OCI-LY1 (cell line): ENCODE results near the gene F11R.
"Not testable (repeated sequence)": the region's sequence is repeated elsewhere in the genome, so short reads cannot be mapped to it uniquely, and the experiment has no call there.

Experiments
- H2AFZ ChIP-seq: fragments of 200-600 bp; sonication (generic), shearing (Covaris generic); 2 replicates; pipeline ENCODE4 v1.6.0; 2014; ENCODE audit warnings: antibody characterized with exemption, mild to moderate bottlenecking, low read length
- H3F3A ChIP-seq: fragments of 200-600 bp; sonication (generic), shearing (Covaris generic); 2 replicates; pipeline ENCODE4 v1.6.0; 2014; ENCODE audit warnings: mild to moderate bottlenecking, antibody characterized with exemption, low read length, moderate library complexity; ENCODE audit not compliant: insufficient read depth
- H3K27ac ChIP-seq: fragments of 200-600 bp; sonication (generic); 2 replicates; pipeline ENCODE4 v1.5.1; 2014; ENCODE audit warnings: low read length, mixed run types, mild to moderate bottlenecking, low read depth; ENCODE audit not compliant: poor library complexity, severe bottlenecking
- H3K27me3 ChIP-seq: fragments of 200-600 bp; sonication (generic); 2 replicates; pipeline ENCODE4 v1.6.0; 2014; ENCODE audit warnings: antibody characterized with exemption, mild to moderate bottlenecking, low read length, moderate library complexity; ENCODE audit not compliant: insufficient read depth
- H3K36me3 ChIP-seq: fragments of 200-600 bp; sonication (generic); 2 replicates; pipeline ENCODE4 v1.6.1; 2014; ENCODE audit warnings: mild to moderate bottlenecking, antibody characterized with exemption, low read length, moderate library complexity, mixed read lengths; ENCODE audit not compliant: insufficient read depth
- H3K4me1 ChIP-seq: fragments of 200-600 bp; sonication (generic); 2 replicates; pipeline ENCODE4 v1.5.1; 2014; ENCODE audit warnings: mild to moderate bottlenecking, low read length, moderate library complexity; ENCODE audit not compliant: insufficient read depth, severe bottlenecking
- H3K4me2 ChIP-seq: fragments of 200-600 bp; sonication (generic), shearing (Covaris generic); 2 replicates; pipeline ENCODE4 v1.6.1; 2014; ENCODE audit warnings: low read length
- H3K4me3 ChIP-seq: fragments of 200-600 bp; sonication (generic); 2 replicates; pipeline ENCODE4 v1.5.1; 2014; ENCODE audit warnings: low read length, low read depth, mild to moderate bottlenecking, mixed read lengths; ENCODE audit not compliant: poor library complexity, severe bottlenecking
- H3K79me2 ChIP-seq: fragments of 200-600 bp; shearing (Covaris generic); 2 replicates; pipeline ENCODE4 v1.6.1; 2016; ENCODE audit warnings: mixed run types, low read length, mixed read lengths; ENCODE audit not compliant: insufficient read depth
- H3K9ac ChIP-seq: fragments of 200-600 bp; sonication (generic), shearing (Covaris generic); 2 replicates; pipeline ENCODE4 v1.6.1; 2014; ENCODE audit warnings: mild to moderate bottlenecking, low read length, mixed read lengths
- H3K9me2 ChIP-seq: fragments of 200-600 bp; sonication (generic), shearing (Covaris generic); 2 replicates; pipeline ENCODE4 v1.6.1; 2014; ENCODE audit warnings: low read depth, mild to moderate bottlenecking, low read length, mixed read lengths
- H3K9me3 ChIP-seq: fragments of 200-600 bp; shearing (Covaris generic); 2 replicates; pipeline ENCODE4 v1.6.1; 2014; ENCODE audit warnings: low read length, mixed read lengths
- H4K20me1 ChIP-seq: fragments of 200-600 bp; sonication (generic), shearing (Covaris generic); 2 replicates; pipeline ENCODE4 v1.6.0; 2016; ENCODE audit warnings: mild to moderate bottlenecking, low read length; ENCODE audit not compliant: insufficient read depth
- EZH2 ChIP-seq: fragments of 200-600 bp; sonication (generic), shearing (Covaris generic); IDR thresholded peaks from 2 replicates; pipeline ENCODE4 v1.8.0; 2017; ENCODE audit warnings: borderline replicate concordance, mixed run types, mild to moderate bottlenecking, antibody characterized with exemption, low read length, moderate library complexity, mixed read lengths
- TF ChIP-seq, protein P1 (sequence below): fragments of 200-600 bp; sonication (generic), shearing (Covaris generic); IDR thresholded peaks from 2 replicates; pipeline ENCODE4 v1.5.1; 2017; ENCODE audit warnings: mild to moderate bottlenecking, antibody characterized with exemption, low read length, moderate library complexity, mixed read lengths

Gene F11R

GRCh38 chr1:161017756-161018630 is 3.0 kb downstream of the F11R start:
- Histone ChIP-seq H3K4me3 (no peak overlapping the region), H3K27ac (no peak overlapping the region), H3K9me3 (no peaks in the 10 kb centered on the region), H3K4me2 (no peak overlapping the region; the same call in 1 of the 2 replicates), H3K79me2 (peaks cover 10% of the 10 kb centered on the region), H3K36me3 (no peaks in the 10 kb centered on the region), H3K9ac (no peak overlapping the region), H2AFZ (no peak overlapping the region), H3K27me3 (no peaks in the 10 kb centered on the region), H4K20me1 (no peaks in the 10 kb centered on the region), H3F3A (no peaks in the 10 kb centered on the region), H3K4me1 (peaks cover 57% of the 10 kb centered on the region), H3K9me2 (no peaks in the 10 kb centered on the region)
- TF ChIP-seq, protein P1, sequence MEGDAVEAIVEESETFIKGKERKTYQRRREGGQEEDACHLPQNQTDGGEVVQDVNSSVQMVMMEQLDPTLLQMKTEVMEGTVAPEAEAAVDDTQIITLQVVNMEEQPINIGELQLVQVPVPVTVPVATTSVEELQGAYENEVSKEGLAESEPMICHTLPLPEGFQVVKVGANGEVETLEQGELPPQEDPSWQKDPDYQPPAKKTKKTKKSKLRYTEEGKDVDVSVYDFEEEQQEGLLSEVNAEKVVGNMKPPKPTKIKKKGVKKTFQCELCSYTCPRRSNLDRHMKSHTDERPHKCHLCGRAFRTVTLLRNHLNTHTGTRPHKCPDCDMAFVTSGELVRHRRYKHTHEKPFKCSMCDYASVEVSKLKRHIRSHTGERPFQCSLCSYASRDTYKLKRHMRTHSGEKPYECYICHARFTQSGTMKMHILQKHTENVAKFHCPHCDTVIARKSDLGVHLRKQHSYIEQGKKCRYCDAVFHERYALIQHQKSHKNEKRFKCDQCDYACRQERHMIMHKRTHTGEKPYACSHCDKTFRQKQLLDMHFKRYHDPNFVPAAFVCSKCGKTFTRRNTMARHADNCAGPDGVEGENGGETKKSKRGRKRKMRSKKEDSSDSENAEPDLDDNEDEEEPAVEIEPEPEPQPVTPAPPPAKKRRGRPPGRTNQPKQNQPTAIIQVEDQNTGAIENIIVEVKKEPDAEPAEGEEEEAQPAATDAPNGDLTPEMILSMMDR, result no peak
- no peak for TF ChIP-seq EZH2

- not testable (repeated sequence) for H2AFZ ChIP-seq
Measured at GRCh38 chr1:161017181-161017580, 3.8 kb downstream of the F11R start.

DNA sequence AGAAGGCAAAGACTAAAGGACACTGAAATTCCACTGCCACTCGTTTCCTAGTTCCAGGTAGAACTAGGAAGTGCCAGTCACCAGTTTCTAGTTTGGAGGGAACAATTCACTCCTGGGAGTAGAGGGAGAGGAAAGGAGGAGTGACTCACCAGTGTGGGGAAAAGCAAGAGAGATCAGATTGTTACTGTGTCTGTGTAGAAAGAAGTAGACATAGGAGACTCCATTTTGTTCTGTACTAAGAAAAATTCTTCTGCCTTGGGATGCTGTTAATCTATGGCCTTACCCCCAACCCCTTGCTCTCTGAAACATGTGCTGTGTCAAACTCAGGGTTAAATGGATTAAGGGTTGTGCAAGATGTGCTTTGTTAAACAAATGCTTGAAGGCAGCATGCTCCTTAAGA is 4.3 kb downstream of the F11R start:
- Histone ChIP-seq H3K4me1 (peaks cover 63% of the 10 kb centered on the region), H3K79me2 (peaks cover 22% of the 10 kb centered on the region)
- H3K9me3 ChIP-seq, H3K9ac ChIP-seq, H4K20me1 ChIP-seq, H3K9me2 ChIP-seq, H3K36me3 ChIP-seq, H3K4me3 ChIP-seq, H3F3A ChIP-seq, H3K27ac ChIP-seq, H2AFZ ChIP-seq, H3K4me2 ChIP-seq, H3K27me3 ChIP-seq: not testable (repeated sequence)

More at GRCh38 chr1:161017181-161017580, 3.8 kb downstream of the F11R start:
- H3K27me3 ChIP-seq, H3K9me3 ChIP-seq, H3K36me3 ChIP-seq, H3K9me2 ChIP-seq, H3K4me2 ChIP-seq, H3F3A ChIP-seq, H4K20me1 ChIP-seq, H3K9ac ChIP-seq, H3K27ac ChIP-seq, H3K4me3 ChIP-seq: not testable (repeated sequence)
- Histone ChIP-seq H3K4me1 (peaks cover 63% of the 10 kb centered on the region), H3K79me2 (peaks cover 17% of the 10 kb centered on the region)

- H3K27me3 ChIP-seq, result no peaks in the 10 kb centered on the region
- peak overlapping the region; percentile 56 for H3K9ac ChIP-seq
- no peaks in the 10 kb centered on the region for H3K9me2 ChIP-seq
- no peaks in the 10 kb centered on the region for H4K20me1 ChIP-seq
- peaks cover 26% of the 10 kb centered on the region for H3K79me2 ChIP-seq
- peak overlapping the region; percentile 75 for H3K27ac ChIP-seq
- no peaks in the 10 kb centered on the region for H3K9me3 ChIP-seq
- no peaks in the 10 kb centered on the region for H3F3A ChIP-seq
- H2AFZ ChIP-seq, result no peak overlapping the region
- peaks cover 38% of the 10 kb centered on the region for H3K4me1 ChIP-seq
- H3K4me2 ChIP-seq, result peak overlapping the region; percentile 79
- peak overlapping the region; percentile 52 for H3K4me3 ChIP-seq
- 0 out of 2 replicates have a peak, but pooled peaks cover 3% of the 10 kb centered on the region for H3K36me3 ChIP-seq
- TF ChIP-seq, protein P1, result no peak
- TF ChIP-seq EZH2, result no peak
Measured at GRCh38 chr1:161013488-161014230, 7.3 kb downstream of the F11R start.
